ENCODE measurements around the gene LTBP1. TPM values are rescaled to one million over a fixed set of nuclear protein-coding genes. Genes with fewer than 3 reads are reported as not detected.
A peak's percentile ranks its signal among the peaks of the same experiment; 100 is the strongest.

The LTBP1 gene
- total RNA-seq, 1 donor from 2014 or later = 327 TPM

GRCh38 chr2:33442528-33443079 is 495.9 kb downstream of the LTBP1 start:
- H3K36me3 Mint-ChIP-seq (ENCODE audit: low read depth, unreplicated experiment) = peaks cover 44% of the 10 kb centered on the region
- H3K27me3 Mint-ChIP-seq (ENCODE audit: unreplicated experiment) = peaks cover 2% of the 10 kb centered on the region

GRCh38 chr2:33443274-33443829 is 496.6 kb downstream of the LTBP1 start:
- Mint-ChIP-seq H3K27me3 (ENCODE audit: unreplicated experiment) (peaks cover 2% of the 10 kb centered on the region), H3K36me3 (ENCODE audit: low read depth, unreplicated experiment) (peaks cover 47% of the 10 kb centered on the region), H3K4me1 (ENCODE audit: unreplicated experiment) (peaks cover 66% of the 10 kb centered on the region), H3K4me3 (ENCODE audit: unreplicated experiment) (no peak overlapping the region), H3K27ac (ENCODE audit: unreplicated experiment) (peak overlapping the region; percentile 96), H3K9me3 (ENCODE audit: unreplicated experiment) (no peaks in the 10 kb centered on the region)
- TF ChIP-seq CTCF (IDR thresholded peaks at IDR 0.05; ENCODE audit: unreplicated experiment) = no peak
- DNase-seq (ENCODE audit: low spot score) = no peak

More at GRCh38 chr2:33442528-33443079, 495.9 kb downstream of the LTBP1 start:
- Mint-ChIP-seq H3K9me3 (ENCODE audit: unreplicated experiment) (no peaks in the 10 kb centered on the region), H3K27ac (ENCODE audit: unreplicated experiment) (peak overlapping the region; percentile 96), H3K4me3 (ENCODE audit: unreplicated experiment) (peak overlapping the region; percentile 75), H3K4me1 (ENCODE audit: unreplicated experiment) (peaks cover 68% of the 10 kb centered on the region)
- DNase-seq (ENCODE audit: low spot score) = no peak
- no peak for TF ChIP-seq CTCF (IDR thresholded peaks at IDR 0.05; ENCODE audit: unreplicated experiment)

GRCh38 chr2:33444967-33445366 is 498.2 kb downstream of the LTBP1 start:
- DNase-seq (ENCODE audit: low spot score) = no peak
- Mint-ChIP-seq H3K27ac (ENCODE audit: unreplicated experiment) (peak overlapping the region; percentile 9), H3K27me3 (ENCODE audit: unreplicated experiment) (peaks cover 2% of the 10 kb centered on the region), H3K4me1 (ENCODE audit: unreplicated experiment) (peaks cover 53% of the 10 kb centered on the region), H3K4me3 (ENCODE audit: unreplicated experiment) (peak overlapping the region; percentile 42), H3K9me3 (ENCODE audit: unreplicated experiment) (no peaks in the 10 kb centered on the region), H3K36me3 (ENCODE audit: low read depth, unreplicated experiment) (peaks cover 37% of the 10 kb centered on the region)
- TF ChIP-seq CTCF (IDR thresholded peaks at IDR 0.05; ENCODE audit: unreplicated experiment) = no peak

- Mint-ChIP-seq H3K4me3 (ENCODE audit: unreplicated experiment) (no peak overlapping the region), H3K36me3 (ENCODE audit: low read depth, unreplicated experiment) (peaks cover 52% of the 10 kb centered on the region), H3K27ac (ENCODE audit: unreplicated experiment) (no peak overlapping the region), H3K4me1 (ENCODE audit: unreplicated experiment) (peaks cover 30% of the 10 kb centered on the region), H3K27me3 (ENCODE audit: unreplicated experiment) (no peaks in the 10 kb centered on the region), H3K9me3 (ENCODE audit: unreplicated experiment) (no peaks in the 10 kb centered on the region)
- TF ChIP-seq CTCF (IDR thresholded peaks at IDR 0.05; ENCODE audit: unreplicated experiment) = no peak
- DNase-seq (ENCODE audit: low spot score) = no peak
These were observed 501.6 kb downstream of the LTBP1 start for GRCh38 chr2:33448220-33448899.

Small RNAs within 50 kb of the gene (microRNA-seq; reads per million reads assigned to microRNA genes)
- gene MIR4430 (ENCODE audit: unreplicated experiment) = not detected
